Lung (tissue), 12 donors: Measurements from ENCODE around the gene FYB1. TPM values are rescaled to one million over a fixed set of nuclear protein-coding genes. Genes with fewer than 3 reads are reported as not detected.
"Not testable (repeated sequence)": the region's sequence is repeated elsewhere in the genome, so short reads cannot be mapped to it uniquely, and the experiment has no call there.

Experiments used
- ATAC-seq: fragments of 200-7000 bp; cut with Tn5 transposase; one replicate; pipeline ENCODE4 v1.9.1; 2020; ENCODE audit warnings: moderate number of reproducible peaks; ENCODE audit not compliant: insufficient read depth, low FRiP score
- DNase-seq, 3 donors: peaks; one replicate each; pipeline ENCODE4 v3.0.0-alpha.2; 2013 to 2017
- H3K27ac ChIP-seq, 2 donors: one replicate each; pipeline ENCODE4 v1.5.1; 2013; ENCODE audit warnings: mild to moderate bottlenecking in 2 of 2, moderate library complexity in 2 of 2, control low read depth in 1 of 2, inconsistent platforms in 1 of 2, low read depth in 1 of 2, low read length in 1 of 2
- H3K27me3 ChIP-seq, 3 donors: one replicate each; pipeline ENCODE4 v1.5.1; 2013; ENCODE audit warnings: low read length in 2 of 3; ENCODE audit not compliant: control insufficient read depth in 3 of 3, insufficient read depth in 3 of 3
- H3K36me3 ChIP-seq, 4 donors: one replicate each; pipeline ENCODE4 v1.5.1; 2013; ENCODE audit warnings: low read length in 4 of 4, mild to moderate bottlenecking in 1 of 4, moderate library complexity in 1 of 4; ENCODE audit not compliant: control insufficient read depth in 4 of 4, insufficient read depth in 4 of 4
- H3K4me1 ChIP-seq, 5 donors: one replicate each; pipeline ENCODE4 v1.5.1; 2013; ENCODE audit warnings: low read length in 5 of 5, mild to moderate bottlenecking in 2 of 5, moderate library complexity in 1 of 5; ENCODE audit not compliant: control insufficient read depth in 5 of 5, insufficient read depth in 5 of 5
- H3K4me3 ChIP-seq: one replicate; pipeline ENCODE4 v1.5.1; 2013; ENCODE audit warnings: mild to moderate bottlenecking, control low read depth, moderate library complexity
- H3K9ac ChIP-seq, 2 donors: one replicate each; pipeline ENCODE4 v1.5.1; 2013; ENCODE audit warnings: low read length in 2 of 2, control low read depth in 1 of 2; ENCODE audit not compliant: insufficient read depth in 1 of 2
- H3K9me3 ChIP-seq, 4 donors: one replicate each; pipeline ENCODE4 v1.5.1; 2013; ENCODE audit warnings: low read length in 3 of 4, mild to moderate bottlenecking in 1 of 4, moderate library complexity in 1 of 4; ENCODE audit not compliant: control insufficient read depth in 4 of 4, insufficient read depth in 3 of 4
- WGBS, 2 donors: extraction: QIAGEN DNeasy Blood & Tissue Kit; methylation state at CpG; one replicate each; pipeline ENCODE4 v1.1.7; 2013; 5-methylcytosine and 5-hydroxymethylcytosine counted together
- polyA plus RNA-seq, 2 donors: library from polyadenylated mRNA; stranded (reverse); fragments of 200-250 nt; gene quantifications; one replicate each; pipeline ENCODE4 v1.2.1, GENCODE V29; 2013
- total RNA-seq, 2 donors: library from RNA; depleted of rRNA in 1 of 2; stranded (reverse); fragments of >200 nt in 1 of 2; gene quantifications; one replicate each; pipeline ENCODE4 v1.2.1, GENCODE V29; 2014 to 2021
- TF ChIP-seq, protein P1 (sequence below): IDR thresholded peaks from 2 replicates; pipeline ENCODE4 v1.5.1; 2012; ENCODE audit warnings: mild to moderate bottlenecking; ENCODE audit errors: control extremely low read depth, extremely low read depth
- donor health status: control.
- donor health status: control.
- donor health status: Bipolar disorder and iron deficiency.
- donor health status: healthy.
- donor health status: DM: yes; HTN: yes; CAD: no.

The FYB1 gene
- total and polyA plus RNA-seq, 4 donors = 4.5 to 51.4 (median 32.5) TPM

DNA sequence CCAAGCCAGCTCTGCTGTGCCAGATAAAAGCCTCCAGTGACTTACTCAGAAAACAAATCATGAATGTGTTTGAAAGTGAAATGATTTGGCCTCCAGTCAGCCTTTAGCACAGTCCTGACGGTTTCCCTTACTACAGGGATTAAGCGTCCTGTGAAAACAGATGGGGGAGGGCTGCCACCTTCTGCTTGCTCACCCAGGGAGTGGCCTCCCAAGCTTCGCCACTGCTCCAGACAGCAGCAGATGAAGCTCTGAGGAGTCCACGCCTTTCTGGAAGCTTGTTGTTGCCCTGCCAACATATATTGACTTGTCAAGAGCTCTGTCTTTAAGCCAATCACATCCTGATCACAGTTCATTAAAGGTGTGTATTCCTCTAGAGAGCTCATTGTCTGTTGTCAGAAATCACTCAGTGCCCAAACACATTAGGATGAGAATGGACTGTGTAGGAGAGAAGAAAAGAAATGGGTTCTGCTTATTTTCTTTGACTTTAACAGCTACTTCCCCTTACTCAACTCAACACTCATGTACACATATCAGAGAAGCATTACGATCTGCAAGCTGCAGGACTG, 4.9 kb upstream of the FYB1 start:
- H3K9ac ChIP-seq = no peak overlapping the region
- TF ChIP-seq, protein P1, sequence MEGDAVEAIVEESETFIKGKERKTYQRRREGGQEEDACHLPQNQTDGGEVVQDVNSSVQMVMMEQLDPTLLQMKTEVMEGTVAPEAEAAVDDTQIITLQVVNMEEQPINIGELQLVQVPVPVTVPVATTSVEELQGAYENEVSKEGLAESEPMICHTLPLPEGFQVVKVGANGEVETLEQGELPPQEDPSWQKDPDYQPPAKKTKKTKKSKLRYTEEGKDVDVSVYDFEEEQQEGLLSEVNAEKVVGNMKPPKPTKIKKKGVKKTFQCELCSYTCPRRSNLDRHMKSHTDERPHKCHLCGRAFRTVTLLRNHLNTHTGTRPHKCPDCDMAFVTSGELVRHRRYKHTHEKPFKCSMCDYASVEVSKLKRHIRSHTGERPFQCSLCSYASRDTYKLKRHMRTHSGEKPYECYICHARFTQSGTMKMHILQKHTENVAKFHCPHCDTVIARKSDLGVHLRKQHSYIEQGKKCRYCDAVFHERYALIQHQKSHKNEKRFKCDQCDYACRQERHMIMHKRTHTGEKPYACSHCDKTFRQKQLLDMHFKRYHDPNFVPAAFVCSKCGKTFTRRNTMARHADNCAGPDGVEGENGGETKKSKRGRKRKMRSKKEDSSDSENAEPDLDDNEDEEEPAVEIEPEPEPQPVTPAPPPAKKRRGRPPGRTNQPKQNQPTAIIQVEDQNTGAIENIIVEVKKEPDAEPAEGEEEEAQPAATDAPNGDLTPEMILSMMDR = no peak
- peak overlapping the region in 1 of 2 donors; percentile 31 for H3K27ac ChIP-seq
- DNase-seq = peak in 1 of 3 donors; percentile 31
- no peaks in the 10 kb centered on the region for H3K9me3 ChIP-seq
- no peaks in the 10 kb centered on the region for H3K27me3 ChIP-seq
- no peak overlapping the region for H3K4me3 ChIP-seq
- peaks cover 0 to 3% (median 0%) of the 10 kb centered on the region in 5 donors for H3K4me1 ChIP-seq
- ATAC-seq = peak; percentile 62
- H3K36me3 ChIP-seq = no peaks in the 10 kb centered on the region
- 43 to 55% methylated on average over 5 of the region's 5 CpGs for WGBS, 2 donors

DNA sequence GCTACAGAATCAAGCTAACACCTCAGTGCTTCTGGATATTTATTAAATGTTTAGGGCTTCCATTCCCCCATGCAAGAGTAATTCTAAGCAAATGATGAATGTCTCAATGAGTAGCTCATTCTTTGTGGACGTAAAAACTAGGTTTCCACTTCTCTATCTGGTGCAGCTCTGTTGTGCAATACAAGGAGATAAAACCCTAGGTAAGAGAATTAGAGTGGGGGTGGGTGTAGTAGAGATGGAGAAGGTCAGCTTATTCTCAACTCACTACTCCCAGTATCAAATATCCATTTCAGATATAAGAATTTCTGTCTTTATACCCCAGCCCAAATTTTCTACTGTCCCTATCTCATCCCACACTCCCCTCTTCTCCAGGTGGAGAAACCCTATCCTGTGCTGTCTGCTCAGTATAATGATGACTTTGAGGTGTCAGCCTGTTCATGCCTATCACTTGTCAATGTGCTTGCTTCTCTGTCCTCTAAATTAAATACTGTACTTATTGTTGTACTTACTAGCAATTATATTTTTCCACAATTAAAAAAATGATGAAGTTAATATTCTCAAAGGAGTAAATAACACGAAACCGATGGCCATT, 4.3 kb upstream of the FYB1 start:
- no peak overlapping the region for H3K4me3 ChIP-seq
- H3K9me3 ChIP-seq = no peaks in the 10 kb centered on the region
- H3K36me3 ChIP-seq = no peaks in the 10 kb centered on the region
- TF ChIP-seq, protein P1 = no peak
- ATAC-seq = no peak
- no peaks in the 10 kb centered on the region for H3K27me3 ChIP-seq
- no peak for DNase-seq
- no peak overlapping the region for H3K9ac ChIP-seq
- peaks cover 0 to 9% (median 0%) of the 10 kb centered on the region in 5 donors for H3K4me1 ChIP-seq
- H3K27ac ChIP-seq = no peak overlapping the region
- WGBS, 2 donors = 74 to 78% methylated on average over 3 of the region's 3 CpGs

DNA sequence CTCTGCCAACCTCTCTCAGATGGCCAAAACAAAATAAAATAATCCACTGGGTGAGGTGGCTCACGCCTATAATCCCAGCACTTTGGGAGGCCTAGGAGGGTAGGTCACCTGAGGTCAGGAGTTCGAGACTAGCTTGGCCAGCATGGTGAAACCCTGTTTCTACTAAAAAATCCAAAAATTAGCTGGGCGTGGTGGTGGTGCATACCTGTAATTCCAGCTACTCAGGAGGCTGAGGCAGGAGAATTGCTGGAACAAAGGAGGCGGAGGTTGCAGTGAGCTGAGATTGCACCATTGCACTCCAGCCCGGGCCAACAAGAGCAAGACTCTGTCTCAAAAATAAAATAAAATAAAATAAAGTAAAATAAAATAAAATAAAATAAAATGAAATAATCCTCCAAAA, 2.3 kb upstream of the FYB1 start:
- DNase-seq, H3K36me3 ChIP-seq, H3K4me3 ChIP-seq, H3K27ac ChIP-seq, ATAC-seq, H3K9me3 ChIP-seq, H3K27me3 ChIP-seq, H3K9ac ChIP-seq: not testable (repeated sequence)
- WGBS, 2 donors = 97% methylated on average over 5 of the region's 5 CpGs
- H3K4me1 ChIP-seq = peaks cover 0 to 13% (median 0%) of the 10 kb centered on the region in 5 donors

DNA sequence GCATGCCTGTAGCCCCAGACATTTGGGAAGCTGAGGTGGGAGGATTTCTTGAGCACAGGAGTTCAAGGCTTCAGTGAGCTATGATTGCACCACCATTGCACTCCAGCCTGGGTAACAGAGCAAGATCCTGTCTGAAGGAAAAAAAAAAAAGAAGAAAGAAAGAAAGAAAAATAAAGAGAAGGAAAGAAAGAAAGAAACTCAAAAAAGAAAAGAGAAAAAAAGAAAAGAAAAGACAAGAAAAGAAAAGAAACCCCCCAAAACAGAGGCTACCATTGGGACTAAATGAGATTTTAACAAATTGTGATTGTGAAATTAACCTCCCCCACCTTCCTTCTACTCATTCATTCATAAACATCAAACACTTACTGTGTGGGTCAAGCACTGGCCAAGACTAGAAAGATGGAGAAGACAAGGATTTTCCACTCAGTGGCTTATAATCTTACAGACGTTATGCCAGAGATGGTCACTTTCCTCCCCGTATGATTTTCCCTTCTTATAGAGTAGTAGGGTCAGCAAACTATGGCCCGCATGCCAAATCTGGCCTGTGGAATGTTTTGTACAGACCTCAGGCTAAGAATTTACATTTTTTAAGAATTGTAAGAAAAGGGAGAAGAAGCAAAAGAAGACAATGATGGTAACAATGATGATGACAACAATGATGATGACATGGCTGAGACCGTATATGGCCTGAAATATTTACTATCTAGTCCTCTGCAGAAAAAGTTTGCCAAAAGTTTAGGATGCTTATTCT, 1.1 kb upstream of the FYB1 start:
- Histone ChIP-seq H3K27me3 (no peaks in the 10 kb centered on the region), H3K36me3 (no peaks in the 10 kb centered on the region), H3K9ac (no peak overlapping the region), H3K9me3 (no peaks in the 10 kb centered on the region), H3K27ac (no peak overlapping the region), H3K4me1 (peaks cover 0 to 13% (median 0%) of the 10 kb centered on the region in 5 donors), H3K4me3 (no peak overlapping the region)
- DNase-seq (no peak), ATAC-seq (no peak)
- WGBS, 2 donors = 88 to 94% methylated on average over 4 of the region's 4 CpGs
- TF ChIP-seq, protein P1 = no peak
